Skeletal muscle satellite cell (primary cell): ENCODE results near the gene CRACDL.

Source experiments
- H3K27me3 ChIP-seq: 2 replicates; pipeline ENCODE4 v1.7.0; 2013; ENCODE audit warnings: low read length; ENCODE audit not compliant: control insufficient read depth, insufficient read depth
- H3K36me3 ChIP-seq: 2 replicates; pipeline ENCODE4 v1.7.0; 2013; ENCODE audit warnings: mild to moderate bottlenecking, control low read depth, low read length; ENCODE audit not compliant: insufficient read depth
- H3K4me1 ChIP-seq: 2 replicates; pipeline ENCODE4 v1.7.0; 2013; ENCODE audit warnings: low read length; ENCODE audit not compliant: control insufficient read depth, insufficient read depth
- H3K4me2 ChIP-seq: 2 replicates; pipeline ENCODE4 v1.7.0; 2013; ENCODE audit warnings: mild to moderate bottlenecking, low read length
- H3K4me3 ChIP-seq: 2 replicates; pipeline ENCODE4 v1.7.0; 2013; ENCODE audit warnings: low read length
- H3K9ac ChIP-seq: 2 replicates; pipeline ENCODE4 v1.7.0; 2013; ENCODE audit warnings: mild to moderate bottlenecking, low read depth, low read length, moderate library complexity
- H3K9me3 ChIP-seq: replicated peaks from 2 replicates; pipeline ENCODE4 v1.7.0; 2013; ENCODE audit warnings: mild to moderate bottlenecking, control low read depth, low read length

The CRACDL gene

GRCh38 chr2:98859323-98859722 lies 76.7 kb downstream of the CRACDL start:
- Histone ChIP-seq H3K4me2 (no peak overlapping the region), H3K9ac (no peak overlapping the region), H3K9me3 (no peaks in the 10 kb centered on the region), H3K4me3 (no peak overlapping the region), H3K4me1 (no peaks in the 10 kb centered on the region), H3K36me3 (no peaks in the 10 kb centered on the region), H3K27me3 (no peaks in the 10 kb centered on the region)

DNA sequence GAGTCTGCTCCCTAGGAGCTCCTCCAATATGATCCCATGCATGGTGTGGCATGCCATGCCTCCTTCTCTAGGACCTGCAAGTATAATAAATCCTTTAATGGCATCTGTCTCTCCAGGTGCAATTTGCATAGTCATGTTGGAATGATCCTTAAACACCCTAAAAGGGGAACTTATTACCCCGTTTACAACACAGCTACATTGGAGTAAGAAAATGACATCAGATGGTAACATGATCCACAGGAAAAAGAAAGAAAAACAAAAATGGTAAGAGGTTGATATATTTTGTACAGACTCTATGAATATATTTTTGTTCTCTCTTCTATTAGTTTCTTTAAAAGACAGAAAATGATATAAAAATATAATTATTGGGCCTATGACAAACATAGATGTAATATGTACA lies 79.0 kb downstream of the CRACDL start:
- H3K4me3 ChIP-seq: no peak overlapping the region
- no peak overlapping the region for H3K9ac ChIP-seq
- no peak overlapping the region for H3K4me2 ChIP-seq
- H3K9me3 ChIP-seq: no peaks in the 10 kb centered on the region
- no peaks in the 10 kb centered on the region for H3K4me1 ChIP-seq
- H3K36me3 ChIP-seq: no peaks in the 10 kb centered on the region
- H3K27me3 ChIP-seq: no peaks in the 10 kb centered on the region

DNA sequence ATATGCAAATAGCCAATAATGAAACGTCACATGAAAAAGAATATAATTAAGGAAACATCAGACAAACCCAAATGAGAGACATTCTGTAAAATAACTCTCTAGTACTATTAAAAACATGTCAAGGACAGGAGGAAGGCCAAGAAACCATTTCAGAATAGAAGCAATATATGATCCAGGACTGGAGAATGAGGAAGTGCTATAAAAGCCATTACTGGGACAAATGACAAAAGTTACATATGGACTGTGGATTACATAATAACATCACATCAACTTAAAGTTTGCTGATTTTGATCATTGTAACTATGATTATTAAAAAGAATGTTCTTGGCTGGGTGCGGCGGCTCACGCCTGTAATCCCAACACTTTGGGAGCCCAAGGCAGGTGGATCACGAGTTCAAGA lies 81.3 kb downstream of the CRACDL start:
- H3K4me1 ChIP-seq: no peaks in the 10 kb centered on the region
- no peak overlapping the region for H3K4me2 ChIP-seq
- no peaks in the 10 kb centered on the region for H3K36me3 ChIP-seq
- H3K27me3 ChIP-seq: peaks cover 5% of the 10 kb centered on the region
- H3K9ac ChIP-seq: no peak overlapping the region
- no peaks in the 10 kb centered on the region for H3K9me3 ChIP-seq
- H3K4me3 ChIP-seq: no peak overlapping the region

DNA sequence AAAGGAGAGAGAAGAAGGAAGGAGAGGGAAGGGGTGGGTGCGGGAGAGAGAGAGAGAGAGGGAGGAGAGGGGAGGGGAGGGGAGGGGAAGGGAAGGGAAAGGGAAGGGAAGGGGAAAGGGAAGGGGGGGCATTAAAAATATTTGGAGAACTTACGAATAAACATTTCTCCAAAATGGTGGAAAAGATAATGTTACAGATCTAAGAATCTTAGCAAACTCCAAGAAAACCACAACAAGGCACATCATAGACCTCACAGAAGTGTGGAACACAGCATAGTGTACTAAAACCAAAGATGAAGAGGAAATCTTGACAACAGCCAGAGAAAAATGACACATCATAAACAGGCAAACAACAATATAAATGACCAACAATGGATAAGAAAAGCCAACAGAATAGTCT lies 83.1 kb downstream of the CRACDL start:
- no peak overlapping the region for H3K4me3 ChIP-seq
- no peaks in the 10 kb centered on the region for H3K36me3 ChIP-seq
- H3K27me3 ChIP-seq: peaks cover 5% of the 10 kb centered on the region

DNA sequence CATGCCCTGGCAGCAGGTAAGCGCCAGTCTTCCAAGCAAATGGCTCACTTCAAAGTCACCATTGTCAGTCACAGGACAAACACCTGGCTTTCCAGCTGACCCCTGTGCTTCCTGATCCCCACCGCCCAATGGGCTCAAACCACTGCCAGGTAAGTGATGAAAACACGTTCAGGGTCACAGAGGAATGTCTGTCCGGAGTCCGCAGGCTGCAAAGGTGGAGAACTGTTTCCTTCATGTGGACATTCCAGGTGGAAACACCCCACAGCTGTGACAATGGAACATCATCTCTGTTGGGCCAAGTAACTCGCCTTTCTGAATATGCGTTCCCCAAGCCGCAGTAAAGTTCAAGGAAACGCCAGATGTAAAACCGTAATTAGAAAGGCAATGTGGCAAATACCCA lies 86.0 kb downstream of the CRACDL start:
- Histone ChIP-seq H3K4me1 (peaks cover 22% of the 10 kb centered on the region), H3K27me3 (peaks cover 5% of the 10 kb centered on the region), H3K36me3 (no peaks in the 10 kb centered on the region), H3K9ac (no peak overlapping the region), H3K4me2 (no peak overlapping the region), H3K9me3 (no peaks in the 10 kb centered on the region), H3K4me3 (no peak overlapping the region)

More for the DNA sequence above, 83.1 kb downstream of the CRACDL start:
- no peak overlapping the region for H3K9ac ChIP-seq
- H3K9me3 ChIP-seq: no peaks in the 10 kb centered on the region
- H3K4me1 ChIP-seq: peaks cover 4% of the 10 kb centered on the region
- H3K4me2 ChIP-seq: no peak overlapping the region

GRCh38 chr2:98849113-98849512 lies 86.9 kb downstream of the CRACDL start:
- H3K9me3 ChIP-seq: no peaks in the 10 kb centered on the region
- H3K4me3 ChIP-seq: no peak overlapping the region
- no peak overlapping the region for H3K9ac ChIP-seq
- H3K36me3 ChIP-seq: no peaks in the 10 kb centered on the region
- H3K27me3 ChIP-seq: peaks cover 5% of the 10 kb centered on the region
- peaks cover 22% of the 10 kb centered on the region for H3K4me1 ChIP-seq
- H3K4me2 ChIP-seq: no peak overlapping the region

DNA sequence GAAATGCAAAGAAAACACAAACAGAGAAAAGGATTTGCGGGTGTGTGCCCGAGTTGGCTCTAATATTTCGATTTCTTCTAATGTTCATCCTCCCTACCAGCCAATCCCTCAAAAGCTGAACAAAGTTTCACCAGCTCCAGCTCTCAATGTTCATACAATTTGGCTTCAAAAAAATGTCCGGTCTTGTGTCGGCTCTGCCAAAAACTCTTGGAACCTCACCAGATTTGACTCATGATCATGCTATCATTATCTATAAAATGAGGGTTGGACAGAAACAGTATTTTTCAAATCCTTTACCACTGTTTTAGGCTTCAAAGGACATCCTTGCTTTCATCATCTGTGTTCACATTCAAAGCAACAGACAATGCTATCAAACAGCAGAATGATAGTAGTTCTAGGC lies 88.2 kb downstream of the CRACDL start:
- H3K4me3 ChIP-seq: no peak overlapping the region
- H3K4me2 ChIP-seq: no peak overlapping the region
- no peaks in the 10 kb centered on the region for H3K36me3 ChIP-seq
- H3K9me3 ChIP-seq: no peaks in the 10 kb centered on the region
- no peak overlapping the region for H3K9ac ChIP-seq
- peaks cover 22% of the 10 kb centered on the region for H3K4me1 ChIP-seq
- H3K27me3 ChIP-seq: peaks cover 5% of the 10 kb centered on the region

GRCh38 chr2:98846041-98846440 lies 90.0 kb downstream of the CRACDL start:
- H3K4me2 ChIP-seq: no peak overlapping the region
- peaks cover 1% of the 10 kb centered on the region for H3K27me3 ChIP-seq
- H3K4me1 ChIP-seq: peaks cover 22% of the 10 kb centered on the region
- H3K9me3 ChIP-seq: no peaks in the 10 kb centered on the region
- no peak overlapping the region for H3K4me3 ChIP-seq
- no peaks in the 10 kb centered on the region for H3K36me3 ChIP-seq
- no peak overlapping the region for H3K9ac ChIP-seq

- no peaks in the 10 kb centered on the region for H3K36me3 ChIP-seq
- no peaks in the 10 kb centered on the region for H3K27me3 ChIP-seq
- H3K4me1 ChIP-seq: peaks cover 22% of the 10 kb centered on the region
- H3K4me3 ChIP-seq: no peak overlapping the region
- no peaks in the 10 kb centered on the region for H3K9me3 ChIP-seq
- H3K9ac ChIP-seq: no peak overlapping the region
- no peak overlapping the region for H3K4me2 ChIP-seq
Observed at GRCh38 chr2:98842136-98842535, 93.9 kb downstream of the CRACDL start.

- Histone ChIP-seq H3K4me2 (no peak overlapping the region), H3K27me3 (no peaks in the 10 kb centered on the region), H3K4me1 (peaks cover 10% of the 10 kb centered on the region), H3K4me3 (no peak overlapping the region), H3K36me3 (no peaks in the 10 kb centered on the region), H3K9me3 (no peaks in the 10 kb centered on the region), H3K9ac (no peak overlapping the region)
Observed at GRCh38 chr2:98839292-98839691, 96.7 kb downstream of the CRACDL start.

DNA sequence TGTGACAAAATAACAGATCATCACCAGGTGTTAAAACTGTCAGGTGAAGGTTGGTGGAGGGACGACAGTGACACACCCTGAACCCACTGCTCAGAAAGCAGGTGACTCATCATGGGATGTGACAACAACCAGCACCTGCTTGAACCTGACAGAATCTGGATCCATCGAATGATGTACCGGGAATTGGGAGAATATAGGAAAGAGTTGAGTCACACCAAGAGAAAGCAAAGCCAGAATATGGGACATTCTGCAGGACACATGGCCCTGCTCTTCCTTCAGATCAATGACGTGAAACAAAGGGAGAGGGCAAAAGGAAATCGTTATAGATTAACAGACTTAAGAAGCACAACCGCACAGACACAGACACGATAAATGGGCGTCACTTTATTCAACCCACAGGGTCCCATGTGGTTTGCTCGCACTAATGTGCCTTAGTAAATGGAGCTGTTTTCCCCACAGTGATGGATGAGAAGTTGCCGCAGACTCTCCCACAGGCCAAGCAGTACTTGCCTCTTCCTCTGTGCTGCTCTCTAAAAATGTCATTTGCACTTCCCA lies 100.1 kb downstream of the CRACDL start:
- no peak overlapping the region for H3K9ac ChIP-seq
- H3K4me2 ChIP-seq: no peak overlapping the region
- no peak overlapping the region for H3K4me3 ChIP-seq
- H3K27me3 ChIP-seq: no peaks in the 10 kb centered on the region
- no peaks in the 10 kb centered on the region for H3K36me3 ChIP-seq
- H3K4me1 ChIP-seq: peaks cover 10% of the 10 kb centered on the region
- H3K9me3 ChIP-seq: no peaks in the 10 kb centered on the region

DNA sequence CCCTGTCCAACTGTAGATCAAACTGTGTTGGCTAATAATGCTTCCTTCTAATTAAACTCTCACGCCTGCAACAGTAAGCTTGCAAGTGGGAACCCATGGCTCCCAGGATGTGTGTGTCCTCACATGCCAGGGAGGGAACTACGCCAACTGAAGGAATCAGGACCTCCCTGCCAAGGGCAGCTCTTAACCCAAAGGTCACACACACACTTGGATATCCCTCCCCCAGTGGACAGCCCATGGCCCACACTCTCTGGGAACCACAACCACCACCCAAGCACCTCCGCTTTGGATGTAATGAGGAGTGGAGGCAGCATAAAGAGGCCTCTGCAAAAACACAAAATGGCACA lies 102.1 kb downstream of the CRACDL start:
- no peak overlapping the region for H3K9ac ChIP-seq
- H3K27me3 ChIP-seq: no peaks in the 10 kb centered on the region
- H3K4me3 ChIP-seq: no peak overlapping the region
- H3K4me1 ChIP-seq: peaks cover 3% of the 10 kb centered on the region
- H3K36me3 ChIP-seq: no peaks in the 10 kb centered on the region
- H3K9me3 ChIP-seq: no peaks in the 10 kb centered on the region
- no peak overlapping the region for H3K4me2 ChIP-seq
